HUES48 (cell line): ENCODE results near the gene PRKG2.

ENCODE experiments used
- H3K27ac ChIP-seq: one replicate; pipeline ENCODE4 v1.7.0; 2013; ENCODE audit warnings: low read depth, low read length, inconsistent platforms
- H3K27me3 ChIP-seq: 2 replicates; pipeline ENCODE4 v1.6.1; 2013; ENCODE audit warnings: mild to moderate bottlenecking, low read length; ENCODE audit not compliant: control insufficient read depth, insufficient read depth
- H3K36me3 ChIP-seq: 2 replicates; pipeline ENCODE4 v1.6.1; 2013; ENCODE audit warnings: low read length; ENCODE audit not compliant: control insufficient read depth, insufficient read depth
- H3K4me1 ChIP-seq: 2 replicates; pipeline ENCODE4 v1.6.1; 2013; ENCODE audit warnings: mild to moderate bottlenecking, low read length; ENCODE audit not compliant: control insufficient read depth, insufficient read depth
- H3K4me3 ChIP-seq: 2 replicates; pipeline ENCODE4 v1.5.1; 2013; ENCODE audit warnings: mild to moderate bottlenecking, low read depth, low read length
- H3K9ac ChIP-seq: 2 replicates; pipeline ENCODE4 v1.6.1; 2013; ENCODE audit warnings: mild to moderate bottlenecking, low read depth, low read length, moderate library complexity
- H3K9me3 ChIP-seq: 2 replicates; pipeline ENCODE4 v1.6.1; 2013; ENCODE audit warnings: low read length; ENCODE audit not compliant: control insufficient read depth, insufficient read depth

The PRKG2 gene

DNA sequence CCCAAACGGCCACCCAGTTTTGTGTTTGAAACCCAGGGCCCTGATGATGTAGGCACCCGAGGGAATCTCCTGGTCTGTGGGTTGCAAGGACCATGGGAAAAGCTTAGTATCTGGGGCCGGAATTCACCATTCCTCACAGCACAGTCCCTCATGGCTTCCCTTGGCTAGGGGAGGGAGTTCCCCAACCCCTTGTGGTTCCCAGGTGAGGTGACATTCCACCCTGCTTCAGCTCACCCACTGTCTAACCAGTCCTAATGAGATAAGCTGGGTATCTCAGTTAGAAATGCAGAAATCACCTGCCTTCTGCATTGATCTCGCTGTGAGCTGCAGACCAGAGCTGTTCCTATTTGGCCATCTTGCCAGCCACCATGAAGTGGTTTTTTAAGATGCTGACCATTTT is 84.0 kb downstream of the PRKG2 start:
- no peak overlapping the region for H3K9ac ChIP-seq
- H3K9me3 ChIP-seq = no peaks in the 10 kb centered on the region
- H3K4me1 ChIP-seq = peaks cover 4% of the 10 kb centered on the region; the same call in 1 of the 2 replicates
- no peak overlapping the region for H3K4me3 ChIP-seq
- H3K27me3 ChIP-seq = no peaks in the 10 kb centered on the region
- no peaks in the 10 kb centered on the region for H3K36me3 ChIP-seq
- H3K27ac ChIP-seq = no peak overlapping the region

DNA sequence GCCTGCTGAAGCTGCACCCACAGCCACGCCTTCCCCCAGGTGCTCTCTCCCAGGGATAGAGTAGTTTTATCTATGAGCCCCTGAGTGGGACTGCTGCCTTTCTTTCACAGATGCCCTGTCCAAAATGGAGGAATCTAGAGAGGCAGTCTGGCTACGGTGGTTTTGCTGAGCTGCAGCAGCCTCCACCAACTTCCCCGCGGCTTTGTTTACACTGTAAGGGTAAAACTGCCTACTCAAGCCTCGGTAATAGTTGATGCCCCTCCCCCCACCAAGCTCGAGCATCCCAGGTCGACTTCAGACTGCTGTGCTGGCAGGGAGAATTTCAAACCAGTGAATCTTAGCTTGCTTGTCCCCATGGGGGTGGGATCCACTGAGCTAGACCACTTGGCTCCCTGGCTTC is 84.5 kb downstream of the PRKG2 start:
- Histone ChIP-seq H3K9me3 (no peaks in the 10 kb centered on the region), H3K9ac (no peak overlapping the region), H3K4me1 (peaks cover 4% of the 10 kb centered on the region; the same call in 1 of the 2 replicates), H3K36me3 (no peaks in the 10 kb centered on the region), H3K27me3 (no peaks in the 10 kb centered on the region), H3K4me3 (no peak overlapping the region), H3K27ac (no peak overlapping the region)

DNA sequence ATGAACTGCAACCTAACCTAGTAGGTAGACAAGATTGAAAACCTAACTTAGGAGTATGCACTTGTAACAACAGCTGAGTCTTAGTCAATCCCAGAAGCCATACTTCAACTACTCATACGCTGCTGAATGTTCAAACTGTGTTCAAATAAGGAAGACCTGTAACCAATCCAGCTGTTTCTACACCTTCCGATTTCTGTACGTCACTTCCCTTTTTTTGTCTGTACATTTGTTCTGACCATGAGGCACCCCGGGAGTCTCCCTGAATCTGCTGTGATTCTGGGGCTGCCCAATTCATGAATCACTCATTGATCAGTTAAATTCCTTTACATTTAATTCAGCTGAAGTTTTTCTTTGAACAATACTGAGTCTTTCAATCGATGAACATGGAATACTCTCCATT is 95.0 kb downstream of the PRKG2 start:
- Histone ChIP-seq H3K36me3 (no peaks in the 10 kb centered on the region), H3K4me1 (no peaks in the 10 kb centered on the region), H3K27me3 (no peaks in the 10 kb centered on the region), H3K9ac (no peak overlapping the region), H3K27ac (no peak overlapping the region), H3K9me3 (no peaks in the 10 kb centered on the region), H3K4me3 (no peak overlapping the region)

DNA sequence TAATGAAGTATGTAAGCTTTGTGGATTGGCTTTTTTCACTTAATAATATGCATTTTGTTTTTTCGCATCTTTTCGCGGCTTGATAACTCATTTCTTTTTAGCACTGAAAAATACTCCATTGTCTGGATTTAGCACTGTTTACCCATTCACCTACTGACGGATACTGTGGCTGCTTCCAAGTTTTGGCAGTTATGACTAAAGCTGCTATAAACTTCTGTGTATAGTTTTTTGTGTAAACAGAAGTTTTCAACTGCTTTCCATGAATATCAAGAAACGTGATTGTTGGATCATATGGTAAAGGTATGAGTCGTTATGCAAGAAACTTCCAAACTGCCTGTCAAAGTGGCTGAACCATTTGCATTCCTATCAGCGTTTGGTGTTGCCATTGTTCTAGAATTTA is 96.9 kb downstream of the PRKG2 start:
- Histone ChIP-seq H3K9me3 (no peaks in the 10 kb centered on the region), H3K9ac (no peak overlapping the region), H3K36me3 (no peaks in the 10 kb centered on the region), H3K27ac (no peak overlapping the region), H3K4me1 (no peaks in the 10 kb centered on the region), H3K4me3 (no peak overlapping the region), H3K27me3 (no peaks in the 10 kb centered on the region)

DNA sequence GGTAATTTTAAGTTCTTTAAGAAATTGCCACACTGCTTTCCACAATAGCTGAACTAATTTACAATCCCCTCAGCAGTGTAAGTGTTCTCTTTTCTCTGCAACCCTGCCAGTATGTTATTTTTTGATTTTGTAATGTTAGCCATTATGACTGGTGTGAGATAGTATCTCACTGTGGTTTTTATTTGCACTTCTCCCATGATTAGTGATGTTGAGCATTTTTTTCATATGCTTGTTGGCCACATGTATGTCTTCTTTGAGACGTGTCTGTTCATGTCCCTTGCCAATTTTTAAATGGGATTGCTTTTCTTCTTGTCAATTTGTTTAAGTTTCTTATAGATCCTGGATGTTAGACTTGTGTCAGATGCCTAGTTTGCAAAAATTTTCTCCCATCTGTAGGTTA is 98.5 kb downstream of the PRKG2 start:
- no peak overlapping the region for H3K27ac ChIP-seq
- no peak overlapping the region for H3K9ac ChIP-seq
- H3K4me3 ChIP-seq = no peak overlapping the region
- H3K9me3 ChIP-seq = no peaks in the 10 kb centered on the region
- no peaks in the 10 kb centered on the region for H3K36me3 ChIP-seq
- H3K4me1 ChIP-seq = no peaks in the 10 kb centered on the region
- no peaks in the 10 kb centered on the region for H3K27me3 ChIP-seq

DNA sequence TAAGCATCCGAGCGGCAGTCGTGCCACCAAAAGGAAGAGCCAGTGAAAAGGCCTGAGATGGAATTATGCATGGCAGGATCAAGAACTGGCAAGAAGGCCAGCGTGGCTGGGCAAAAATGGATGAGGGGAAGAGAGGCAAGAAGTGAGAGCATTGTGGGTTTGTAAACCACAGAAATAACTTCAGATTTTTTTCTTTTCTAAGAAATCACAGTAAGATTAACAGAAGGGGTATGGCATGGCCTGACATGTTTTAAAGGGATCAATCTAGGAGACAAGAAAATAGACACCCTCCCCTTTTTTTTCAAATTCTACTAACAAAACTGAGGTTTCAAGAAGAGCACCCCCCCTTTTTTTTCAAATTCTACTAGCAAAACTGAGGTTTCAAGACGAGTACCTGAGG is 102.0 kb downstream of the PRKG2 start:
- no peak overlapping the region for H3K4me3 ChIP-seq
- H3K27ac ChIP-seq = no peak overlapping the region
- no peaks in the 10 kb centered on the region for H3K36me3 ChIP-seq
- no peaks in the 10 kb centered on the region for H3K9me3 ChIP-seq
- no peaks in the 10 kb centered on the region for H3K27me3 ChIP-seq
- H3K4me1 ChIP-seq = no peaks in the 10 kb centered on the region
- H3K9ac ChIP-seq = no peak overlapping the region

DNA sequence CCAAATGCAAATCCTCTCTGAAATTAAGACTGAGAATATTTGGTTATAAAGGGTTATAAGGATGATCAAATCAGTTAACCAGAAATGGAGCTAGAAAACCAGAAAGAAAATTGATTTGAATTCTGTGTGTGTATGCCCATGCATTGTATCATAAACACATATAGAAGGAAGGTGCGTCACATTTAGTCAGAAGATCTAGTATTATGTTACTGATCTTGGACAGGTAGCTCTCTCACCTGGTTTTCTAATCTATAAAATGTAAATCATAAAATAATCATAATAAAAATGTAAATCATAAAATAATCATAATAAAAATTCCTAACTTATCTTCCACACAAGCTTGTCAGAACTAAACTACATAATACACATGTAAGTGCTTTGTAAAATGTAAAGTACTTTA is 105.7 kb downstream of the PRKG2 start:
- H3K4me3 ChIP-seq = no peak overlapping the region
- H3K27ac ChIP-seq = no peak overlapping the region
- no peaks in the 10 kb centered on the region for H3K36me3 ChIP-seq
- H3K9ac ChIP-seq = no peak overlapping the region
- H3K27me3 ChIP-seq = no peaks in the 10 kb centered on the region
- no peaks in the 10 kb centered on the region for H3K9me3 ChIP-seq
- no peaks in the 10 kb centered on the region for H3K4me1 ChIP-seq

DNA sequence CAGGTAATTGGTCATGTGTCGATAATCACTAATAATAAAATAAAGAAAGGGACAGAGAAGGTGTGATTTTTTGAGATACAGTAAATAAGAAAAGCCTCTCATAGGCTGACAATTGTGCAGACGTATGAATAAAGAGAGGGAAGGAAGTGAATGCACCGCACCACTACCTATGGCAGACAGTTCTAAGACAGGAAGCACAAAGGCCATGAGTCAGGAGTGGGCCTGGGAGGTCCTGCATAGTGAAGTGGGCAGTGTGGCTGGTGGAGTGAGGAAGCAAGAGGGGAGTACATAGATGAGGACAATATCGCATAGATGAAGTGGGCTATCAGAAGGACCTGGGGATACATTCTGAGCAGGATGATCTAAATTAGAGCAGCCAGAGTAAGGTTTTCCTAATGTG is 108.9 kb downstream of the PRKG2 start:
- H3K36me3 ChIP-seq = no peaks in the 10 kb centered on the region
- H3K27ac ChIP-seq = no peak overlapping the region
- H3K27me3 ChIP-seq = no peaks in the 10 kb centered on the region
- H3K9me3 ChIP-seq = no peaks in the 10 kb centered on the region
- H3K4me3 ChIP-seq = no peak overlapping the region
- no peak overlapping the region for H3K9ac ChIP-seq
- no peaks in the 10 kb centered on the region for H3K4me1 ChIP-seq

DNA sequence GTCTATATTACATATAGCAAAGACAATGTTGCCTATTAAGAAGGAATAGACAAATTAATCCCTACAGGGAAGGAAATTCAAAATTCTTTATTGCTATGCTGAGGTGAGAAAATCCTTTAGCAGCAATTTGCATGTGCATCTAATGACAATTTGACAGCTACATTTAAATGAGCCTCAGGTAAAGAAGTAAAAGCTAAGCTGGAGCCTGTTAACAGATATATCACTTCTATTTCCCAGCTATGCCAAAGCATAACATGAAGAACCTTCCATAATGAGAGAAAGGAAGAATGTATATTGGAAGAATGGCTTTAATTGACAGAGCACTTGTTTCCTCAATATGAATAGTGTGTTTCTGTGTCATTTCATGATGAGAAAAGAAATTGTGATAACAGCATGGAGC is 112.9 kb downstream of the PRKG2 start:
- Histone ChIP-seq H3K36me3 (no peaks in the 10 kb centered on the region), H3K27ac (no peak overlapping the region), H3K9ac (no peak overlapping the region), H3K4me1 (no peaks in the 10 kb centered on the region), H3K9me3 (no peaks in the 10 kb centered on the region), H3K27me3 (no peaks in the 10 kb centered on the region), H3K4me3 (no peak overlapping the region)

DNA sequence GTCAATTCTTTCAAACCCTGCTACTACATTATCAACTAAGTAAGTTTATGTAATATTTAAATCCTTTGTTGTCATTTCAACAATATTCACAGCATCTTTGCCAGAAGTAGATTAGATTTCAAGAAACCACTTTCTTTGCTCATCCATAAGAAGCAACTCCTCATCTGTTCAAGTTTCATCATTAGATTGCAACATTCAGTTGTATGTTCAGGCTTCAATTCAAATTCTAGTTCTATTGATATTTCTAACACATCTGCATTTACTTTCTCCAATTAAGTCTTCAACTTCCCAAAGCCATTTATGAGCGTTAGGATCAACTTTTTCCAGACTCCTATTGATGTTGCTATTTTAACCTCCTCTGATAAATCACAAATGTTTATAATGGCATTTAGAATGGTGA is 118.5 kb downstream of the PRKG2 start:
- Histone ChIP-seq H3K27ac (no peak overlapping the region), H3K9ac (no peak overlapping the region), H3K36me3 (no peaks in the 10 kb centered on the region), H3K4me3 (no peak overlapping the region), H3K4me1 (no peaks in the 10 kb centered on the region), H3K27me3 (no peaks in the 10 kb centered on the region), H3K9me3 (no peaks in the 10 kb centered on the region)

DNA sequence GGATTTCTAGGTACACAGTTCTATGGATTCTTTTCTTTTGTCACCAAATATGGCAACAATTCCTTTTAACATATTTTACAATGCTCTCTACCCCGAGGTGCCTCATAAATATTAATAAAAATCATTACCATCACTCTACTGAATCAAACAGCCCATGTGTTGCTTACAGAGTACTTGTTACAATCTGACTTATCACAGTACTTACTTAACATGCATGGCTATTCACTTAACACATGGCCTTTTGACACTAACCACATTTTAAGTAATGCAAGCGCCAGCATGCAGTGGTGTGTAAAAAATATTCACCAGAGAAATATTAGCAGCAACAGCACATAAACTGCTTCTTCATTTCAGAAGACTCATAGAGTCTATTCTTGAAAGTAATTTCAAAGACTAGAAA is 119.6 kb downstream of the PRKG2 start:
- Histone ChIP-seq H3K27ac (no peak overlapping the region), H3K27me3 (no peaks in the 10 kb centered on the region), H3K4me1 (no peaks in the 10 kb centered on the region), H3K9ac (no peak overlapping the region), H3K9me3 (no peaks in the 10 kb centered on the region), H3K36me3 (no peaks in the 10 kb centered on the region), H3K4me3 (no peak overlapping the region)

DNA sequence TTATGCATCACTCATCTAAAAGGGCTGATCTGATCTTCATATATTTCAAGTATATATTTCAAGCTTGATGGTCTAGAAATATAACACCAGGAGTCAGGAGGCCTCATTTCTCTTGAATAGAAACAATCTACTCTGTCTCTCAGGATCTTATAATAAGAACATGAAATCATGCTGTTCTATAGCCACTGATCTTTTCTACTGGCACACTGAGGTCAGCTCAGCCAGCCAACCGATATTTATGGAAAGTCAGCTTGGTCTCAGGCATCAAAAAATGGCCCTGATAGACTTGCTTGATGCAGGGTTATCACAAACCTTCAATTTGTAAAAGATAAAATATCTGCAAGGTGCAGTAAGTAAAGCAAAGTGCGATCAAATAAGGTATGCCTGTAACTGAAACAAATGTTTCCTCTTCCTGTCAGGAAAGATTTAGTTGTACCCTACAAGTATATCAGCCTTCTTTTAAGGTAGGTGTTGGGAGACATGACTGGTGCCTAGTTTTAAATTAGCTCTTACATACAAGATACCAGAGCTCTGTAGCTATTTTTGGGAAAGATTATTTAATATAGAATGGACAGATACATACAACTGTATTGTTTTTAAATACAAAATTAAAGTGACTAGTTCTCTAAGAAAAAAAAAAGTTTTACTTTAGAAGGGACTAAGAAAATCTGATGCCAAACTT is 121.2 kb downstream of the PRKG2 start:
- H3K4me3 ChIP-seq = no peak overlapping the region
- H3K36me3 ChIP-seq = no peaks in the 10 kb centered on the region
- no peak overlapping the region for H3K9ac ChIP-seq
- H3K27me3 ChIP-seq = no peaks in the 10 kb centered on the region
- H3K9me3 ChIP-seq = no peaks in the 10 kb centered on the region
- H3K4me1 ChIP-seq = no peaks in the 10 kb centered on the region
- H3K27ac ChIP-seq = no peak overlapping the region
